Panc1 (cell line): Measurements from ENCODE around the gene PSMB2.

Experiments
- CTCF ChIP-seq: fragments of 450-650 bp; IDR thresholded peaks from 2 replicates; pipeline ENCODE4 v1.5.1; 2017; ENCODE audit warnings: mild to moderate bottlenecking
- POLR2AphosphoS5 ChIP-seq: IDR thresholded peaks from 2 replicates; pipeline ENCODE4 v1.6.1; 2012; ENCODE audit warnings: mild to moderate bottlenecking, low read depth, low read length, moderate library complexity
- REST ChIP-seq, 2 experiments: IDR thresholded peaks; 2 replicates each; pipeline ENCODE4 v1.6.1; 2011 to 2012; ENCODE audit warnings: low read depth in 2 of 2, control low read depth in 1 of 2, low read length in 1 of 2, mild to moderate bottlenecking in 1 of 2, moderate library complexity in 1 of 2; ENCODE audit not compliant: insufficient read depth in 1 of 2
- SIN3A ChIP-seq: IDR thresholded peaks from 2 replicates; pipeline ENCODE4 v1.6.1; 2012; ENCODE audit warnings: low read depth, mild to moderate bottlenecking, low read length, moderate library complexity, borderline replicate concordance; ENCODE audit not compliant: insufficient read depth
- TCF7L2 ChIP-seq: IDR thresholded peaks from 2 replicates; pipeline ENCODE4 v1.6.1; 2011; ENCODE audit warnings: mild to moderate bottlenecking, low read depth, low read length, inconsistent platforms

GRCh38 chr1:35650416-35650815 is 9.1 kb upstream of the PSMB2 start:
- TF ChIP-seq CTCF (no peak), POLR2AphosphoS5 (no peak), REST (IDR thresholded peaks at IDR 0.05; ENCODE audit: insufficient read depth in 1 of 2, low read depth in 2 of 2, low read length in 1 of 2) (no peak), TCF7L2 (no peak), SIN3A (no peak)
